ENCODE results near the gene USF2.

GRCh38 chr19:35267353-35267817 lies 1.4 kb upstream of the USF2 start:
- TF ChIP-seq CTCF (tag by site-specific recombination; IDR thresholded peaks at IDR 0.05) (no peak; the same call in 1 of the 2 replicates), HOXA7 (CRISPR knock-in tag; IDR thresholded peaks at IDR 0.05; ENCODE audit: borderline replicate concordance) (no peak), ZNF707 (tag by site-specific recombination; IDR thresholded peaks at IDR 0.05) (no peak), ZNF146 (tag by site-specific recombination; IDR thresholded peaks at IDR 0.05) (no peak), ZBTB44 (tag by site-specific recombination; IDR thresholded peaks at IDR 0.05) (no peak)

Data from HEK293 (cell line).